IMR-90 (cell line): ENCODE results near the gene AFG3L2. TPM values are rescaled to one million over a fixed set of nuclear protein-coding genes. Genes with fewer than 3 reads are reported as not detected.

Experiments used
- ATAC-seq: fragments of 200-7000 bp; cut with Tn5 transposase; 2 replicates; pipeline ENCODE4 v1.9.1; 2020; ENCODE audit warnings: low read depth, mild to moderate bottlenecking, moderate library complexity
- BruUV-seq: library from RNA; stranded (reverse); fragments of 400-500 nt; replicated peaks from 2 replicates; lab custom pipeline; 2021; lab: Mats Ljungman, UMichigan
- CTCF ChIA-PET: fragments of 300-600 bp; formaldehyde crosslinking; extraction: SDS; loops from one replicate; lab custom pipeline; 2021; ENCODE audit warnings: antibody characterized with exemption; lab: Yijun Ruan, JAX
- POLR2A ChIA-PET: fragments of 300-600 bp; sonication (Branson Sonifier 250); formaldehyde crosslinking; loops from one replicate; lab custom pipeline; 2022; ENCODE audit warnings: antibody characterized with exemption; ENCODE audit not compliant: unreplicated experiment; lab: Charles Lee
- DNase-seq: peaks from one replicate; pipeline ENCODE4 v3.0.0; 2013
- H2AFZ ChIP-seq: replicated peaks from 2 replicates; pipeline ENCODE3; 2013; ENCODE audit warnings: low read length, mild to moderate bottlenecking; ENCODE audit not compliant: poor library complexity
- H2AK5ac ChIP-seq: 2 replicates; pipeline ENCODE4 v1.6.1; 2013; ENCODE audit warnings: low read depth, low read length, inconsistent platforms
- H2AK9ac ChIP-seq: replicated peaks from 2 replicates; pipeline ENCODE3; 2013; ENCODE audit warnings: mild to moderate bottlenecking, low read depth, low read length, moderate library complexity; ENCODE audit not compliant: poor library complexity
- H2BK120ac ChIP-seq: 2 replicates; pipeline ENCODE4 v1.6.1; 2013; ENCODE audit warnings: low read depth, low read length, inconsistent platforms
- H2BK15ac ChIP-seq: 3 replicates; pipeline ENCODE4 v1.6.1; 2013; ENCODE audit warnings: low read depth, low read length, inconsistent platforms
- H2BK20ac ChIP-seq: 2 replicates; pipeline ENCODE4 v1.6.1; 2013; ENCODE audit warnings: low read depth, mild to moderate bottlenecking, inconsistent platforms, low read length, moderate library complexity
- H2BK5ac ChIP-seq: 2 replicates; pipeline ENCODE4 v1.6.1; 2013; ENCODE audit warnings: mild to moderate bottlenecking, low read depth, low read length, inconsistent platforms; ENCODE audit not compliant: poor library complexity, severe bottlenecking
- H3K14ac ChIP-seq: replicated peaks from 2 replicates; pipeline ENCODE4 v1.6.1; 2013; ENCODE audit warnings: low read depth, low read length, inconsistent platforms
- H3K18ac ChIP-seq: 2 replicates; pipeline ENCODE4 v1.6.1; 2013; ENCODE audit warnings: low read depth, low read length, control low read depth
- H3K23ac ChIP-seq: 2 replicates; pipeline ENCODE4 v1.6.1; 2013; ENCODE audit warnings: low read depth, low read length, inconsistent platforms
- H3K27ac ChIP-seq: 2 replicates; pipeline ENCODE4 v1.5.1; 2013; ENCODE audit warnings: mild to moderate bottlenecking, control low read depth, low read length; ENCODE audit not compliant: insufficient read depth
- H3K27me3 ChIP-seq: 2 replicates; pipeline ENCODE4 v1.6.1; 2013; ENCODE audit warnings: low read length; ENCODE audit not compliant: control insufficient read depth, insufficient read depth
- H3K36me3 ChIP-seq: 2 replicates; pipeline ENCODE4 v1.6.1; 2013; ENCODE audit warnings: low read length, mixed read lengths; ENCODE audit not compliant: control insufficient read depth, insufficient read depth
- H3K4ac ChIP-seq: 2 replicates; pipeline ENCODE4 v1.6.1; 2013; ENCODE audit warnings: low read depth, low read length, inconsistent platforms
- H3K4me1 ChIP-seq: 2 replicates; pipeline ENCODE4 v1.6.1; 2013; ENCODE audit warnings: low read length, mixed read lengths; ENCODE audit not compliant: control insufficient read depth, insufficient read depth
- H3K4me2 ChIP-seq: 2 replicates; pipeline ENCODE4 v1.6.1; 2013; ENCODE audit warnings: low read depth, mild to moderate bottlenecking, control low read depth, low read length, moderate library complexity
- H3K4me3 ChIP-seq: 2 replicates; pipeline ENCODE4 v1.5.1; 2013; ENCODE audit warnings: low read depth, mild to moderate bottlenecking, control low read depth, low read length, moderate library complexity; ENCODE audit not compliant: insufficient read depth
- H3K56ac ChIP-seq: 2 replicates; pipeline ENCODE4 v1.6.1; 2013; ENCODE audit warnings: low read length, inconsistent platforms; ENCODE audit not compliant: insufficient read depth; ENCODE audit errors: extremely low read depth
- H3K79me1 ChIP-seq, 2 experiments: 2 replicates each; pipeline ENCODE4 v1.6.1; 2013; ENCODE audit warnings: low read length in 2 of 2, inconsistent platforms in 1 of 2, low read depth in 1 of 2
- H3K9ac ChIP-seq: 2 replicates; pipeline ENCODE4 v1.6.1; 2013; ENCODE audit warnings: low read depth, low read length, control low read depth
- H3K9me1 ChIP-seq: 2 replicates; pipeline ENCODE4 v1.6.1; 2013; ENCODE audit warnings: low read length, inconsistent platforms; ENCODE audit not compliant: insufficient read depth
- H3K9me3 ChIP-seq: 2 replicates; pipeline ENCODE4 v1.6.1; 2013; ENCODE audit warnings: low read length; ENCODE audit not compliant: control insufficient read depth, insufficient read depth
- H4K20me1 ChIP-seq: 2 replicates; pipeline ENCODE4 v1.6.1; 2013; ENCODE audit warnings: low read length, inconsistent platforms; ENCODE audit not compliant: insufficient read depth
- H4K5ac ChIP-seq: 2 replicates; pipeline ENCODE4 v1.6.1; 2013; ENCODE audit warnings: mild to moderate bottlenecking, low read depth, low read length, control low read depth
- H4K8ac ChIP-seq, 2 experiments: 2 replicates each; pipeline ENCODE4 v1.6.1; 2013; ENCODE audit warnings: low read depth in 2 of 2, low read length in 2 of 2, control low read depth in 1 of 2, inconsistent platforms in 1 of 2
- H4K91ac ChIP-seq: 2 replicates; pipeline ENCODE4 v1.6.1; 2013; ENCODE audit warnings: low read depth, low read length, inconsistent platforms; ENCODE audit not compliant: insufficient read depth
- BHLHE40 ChIP-seq: fragments of 150-350 bp; IDR thresholded peaks from 2 replicates; pipeline ENCODE4 v1.6.1; 2016; ENCODE audit warnings: mild to moderate bottlenecking, low read depth, low read length
- CEBPB ChIP-seq: IDR thresholded peaks from 2 replicates; pipeline ENCODE4 v1.6.1; 2012; ENCODE audit warnings: low read depth, low read length, improper control_type of control experiment
- CHD1 ChIP-seq: IDR thresholded peaks from 2 replicates; pipeline ENCODE4 v1.6.1; 2012; ENCODE audit warnings: low read depth, low read length, improper control_type of control experiment
- FOS ChIP-seq: fragments of 150-350 bp; IDR thresholded peaks from 2 replicates; pipeline ENCODE4 v1.6.1; 2016; ENCODE audit warnings: low read depth, low read length
- MAFK ChIP-seq: IDR thresholded peaks from 2 replicates; pipeline ENCODE4 v1.6.1; 2012; ENCODE audit warnings: low read depth, low read length, improper control_type of control experiment
- MAZ ChIP-seq: IDR thresholded peaks from 2 replicates; pipeline ENCODE4 v1.6.1; 2012; ENCODE audit warnings: low read depth, mild to moderate bottlenecking, low read length, improper control_type of control experiment, moderate library complexity, borderline replicate concordance
- MXI1 ChIP-seq: IDR thresholded peaks from 2 replicates; pipeline ENCODE4 v1.6.1; 2012; ENCODE audit warnings: low read depth, mild to moderate bottlenecking, low read length, moderate library complexity, borderline replicate concordance
- NFE2L2 ChIP-seq: fragments of 150-350 bp; IDR thresholded peaks from 2 replicates; pipeline ENCODE4 v1.6.1; 2016; ENCODE audit warnings: low read depth, mild to moderate bottlenecking, low read length
- POLR2A ChIP-seq: IDR thresholded peaks from 2 replicates; pipeline ENCODE4 v1.6.1; 2012; ENCODE audit warnings: mild to moderate bottlenecking, low read depth, low read length
- RAD21 ChIP-seq: IDR thresholded peaks from 2 replicates; pipeline ENCODE4 v1.6.1; 2012; ENCODE audit warnings: low read length, improper control_type of control experiment
- RCOR1 ChIP-seq: IDR thresholded peaks from 2 replicates; pipeline ENCODE4 v1.6.1; 2012; ENCODE audit warnings: mild to moderate bottlenecking, low read length, improper control_type of control experiment; ENCODE audit not compliant: insufficient replicate concordance
- RFX5 ChIP-seq: IDR thresholded peaks from 2 replicates; pipeline ENCODE4 v1.8.0; 2012; ENCODE audit warnings: low read depth, mild to moderate bottlenecking, low read length, moderate library complexity
- WGBS, 2 experiments: methylation state at CpG; one replicate each; pipeline versions ENCODE4 v1.1.5 to v1.1.7; 2013; ENCODE audit warnings: missing lambda C conversion rate in 2 of 2; ENCODE audit not compliant: insufficient read length in 1 of 2; ENCODE audit errors: extremely low coverage in 2 of 2; 5-methylcytosine and 5-hydroxymethylcytosine counted together
- dilution Hi-C: fragments of 300-500 bp; cut with HindIII; formaldehyde crosslinking; loops from one replicate; pipeline ENCODE4 v1.14.3; 2018; ENCODE audit warnings: low sequenced_read_pairs; ENCODE audit not compliant: unreplicated experiment
- in situ Hi-C: fragments of 300-500 bp; cut with MboI; formaldehyde crosslinking; loops from 3 replicates; pipeline ENCODE4 v1.14.3; 2019; ENCODE audit warnings: low sequenced_read_pairs, inconsistent platforms, mixed read lengths
- intact Hi-C: fragments of 100-400 bp; cut with micrococcal nuclease; formaldehyde crosslinking; loops from 2 replicates; pipeline ENCODE4 v1.10.0; 2022
- polyA plus RNA-seq, 3 experiments: library from polyadenylated mRNA; depleted of rRNA; stranded (reverse); fragments of >200 nt; gene quantifications; 2 replicates each; pipeline ENCODE4 v1.2.3, GENCODE V29; 2012; ENCODE audit warnings: low replicate concordance in 1 of 3
- total RNA-seq: library from RNA; depleted of rRNA; stranded (reverse); fragments of >200 nt; gene quantifications from 2 replicates; pipeline ENCODE4 v1.2.3, GENCODE V29; 2012
- TF ChIP-seq, protein P1 (sequence below): conservative IDR thresholded peaks from 2 replicates; pipeline ENCODE4 v1.5.1; 2012; ENCODE audit warnings: mild to moderate bottlenecking, low read depth, low read length, improper control_type of control experiment

AFG3L2 gene
- total and polyA plus RNA-seq, 2 of the 4 experiments (the other 2 are of a cell fraction): 26.9 to 37.6 TPM

DNA sequence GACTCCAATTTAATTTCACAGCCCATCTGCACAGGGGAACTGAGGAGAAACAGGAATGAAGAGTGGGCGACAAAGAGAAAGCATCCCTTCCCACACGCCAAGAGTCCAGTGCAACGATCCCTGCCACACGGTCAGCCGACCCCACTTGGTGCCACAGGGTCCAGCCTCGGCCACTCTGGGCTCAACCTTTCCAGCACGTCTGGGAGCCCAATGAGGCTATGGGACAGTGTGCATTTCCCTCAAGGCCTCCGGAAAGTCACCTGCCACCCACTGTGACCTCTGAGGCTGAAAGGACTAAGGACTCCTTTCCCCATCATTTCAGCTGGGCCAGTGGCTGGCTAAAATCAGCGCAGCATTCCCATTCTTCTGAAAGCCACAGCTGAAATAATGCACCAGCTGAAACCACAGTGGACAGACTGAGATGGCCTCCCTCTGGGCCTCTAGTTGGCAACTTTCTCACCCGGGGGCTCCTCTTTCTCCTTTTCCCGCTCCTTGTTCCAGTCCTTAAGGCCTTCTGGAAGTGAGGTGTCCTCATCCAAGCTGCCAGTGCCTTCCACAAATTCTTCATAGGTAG, 47.8 kb downstream of the AFG3L2 start:
- Histone ChIP-seq H4K20me1 (peaks cover 68% of the 10 kb centered on the region), H3K4me1 (no peaks in the 10 kb centered on the region), H3K27me3 (no peaks in the 10 kb centered on the region), H4K5ac (no peak overlapping the region), H2AFZ (no peak overlapping the region), H2BK20ac (no peak overlapping the region), H2BK120ac (no peak overlapping the region), H3K14ac (no peak overlapping the region), H3K9me3 (no peaks in the 10 kb centered on the region), H3K4ac (no peak overlapping the region), H3K4me3 (no peak overlapping the region), H3K79me1 (peaks cover 23 to 54% of the 10 kb centered on the region in 2 experiments), H3K9ac (no peak overlapping the region), H2AK9ac (no peak overlapping the region), H3K27ac (no peak overlapping the region), H3K23ac (no peak overlapping the region), H2BK15ac (no peak overlapping the region), H4K8ac (no peak overlapping the region), H3K9me1 (peaks cover 30% of the 10 kb centered on the region), H3K36me3 (peaks cover 57% of the 10 kb centered on the region), H3K56ac (no peak overlapping the region), H3K4me2 (no peak overlapping the region), H2BK5ac (no peak overlapping the region), H3K18ac (no peak overlapping the region), H2AK5ac (no peak overlapping the region), H4K91ac (no peak overlapping the region)
- CTCF ChIA-PET: interaction anchor here (1.4 kb wide), 1 partner anchor 14 kb away, joined by 3 read pairs; no protein-coding TSS in a partner anchor
- dilution Hi-C loops: no loop called here
- in situ Hi-C loops: no loop called here
- TF ChIP-seq MAZ (no peak), CEBPB (no peak), RCOR1 (no peak), NFE2L2 (no peak), BHLHE40 (no peak), RAD21 (no peak), FOS (no peak), POLR2A (no peak), CHD1 (no peak), MXI1 (no peak), RFX5 (no peak), MAFK (no peak)
- TF ChIP-seq, protein P1, sequence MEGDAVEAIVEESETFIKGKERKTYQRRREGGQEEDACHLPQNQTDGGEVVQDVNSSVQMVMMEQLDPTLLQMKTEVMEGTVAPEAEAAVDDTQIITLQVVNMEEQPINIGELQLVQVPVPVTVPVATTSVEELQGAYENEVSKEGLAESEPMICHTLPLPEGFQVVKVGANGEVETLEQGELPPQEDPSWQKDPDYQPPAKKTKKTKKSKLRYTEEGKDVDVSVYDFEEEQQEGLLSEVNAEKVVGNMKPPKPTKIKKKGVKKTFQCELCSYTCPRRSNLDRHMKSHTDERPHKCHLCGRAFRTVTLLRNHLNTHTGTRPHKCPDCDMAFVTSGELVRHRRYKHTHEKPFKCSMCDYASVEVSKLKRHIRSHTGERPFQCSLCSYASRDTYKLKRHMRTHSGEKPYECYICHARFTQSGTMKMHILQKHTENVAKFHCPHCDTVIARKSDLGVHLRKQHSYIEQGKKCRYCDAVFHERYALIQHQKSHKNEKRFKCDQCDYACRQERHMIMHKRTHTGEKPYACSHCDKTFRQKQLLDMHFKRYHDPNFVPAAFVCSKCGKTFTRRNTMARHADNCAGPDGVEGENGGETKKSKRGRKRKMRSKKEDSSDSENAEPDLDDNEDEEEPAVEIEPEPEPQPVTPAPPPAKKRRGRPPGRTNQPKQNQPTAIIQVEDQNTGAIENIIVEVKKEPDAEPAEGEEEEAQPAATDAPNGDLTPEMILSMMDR: no peak
- BruUV-seq: TSS peak; percentile 92
- intact Hi-C loops: loop anchor here (2.0 kb wide), 1 partner anchor 48 kb away; the partner anchor contains the start of gene AFG3L2
- 98% methylated on average over 9 of the region's 11 CpGs; no CpG with 5 or more reads in 1 of the 2 experiments for WGBS, 2 experiments
- DNase-seq (no peak), ATAC-seq (no peak)
- POLR2A ChIA-PET: no interaction called here
